ENCODE measurements around the gene ZNF516.

DNA sequence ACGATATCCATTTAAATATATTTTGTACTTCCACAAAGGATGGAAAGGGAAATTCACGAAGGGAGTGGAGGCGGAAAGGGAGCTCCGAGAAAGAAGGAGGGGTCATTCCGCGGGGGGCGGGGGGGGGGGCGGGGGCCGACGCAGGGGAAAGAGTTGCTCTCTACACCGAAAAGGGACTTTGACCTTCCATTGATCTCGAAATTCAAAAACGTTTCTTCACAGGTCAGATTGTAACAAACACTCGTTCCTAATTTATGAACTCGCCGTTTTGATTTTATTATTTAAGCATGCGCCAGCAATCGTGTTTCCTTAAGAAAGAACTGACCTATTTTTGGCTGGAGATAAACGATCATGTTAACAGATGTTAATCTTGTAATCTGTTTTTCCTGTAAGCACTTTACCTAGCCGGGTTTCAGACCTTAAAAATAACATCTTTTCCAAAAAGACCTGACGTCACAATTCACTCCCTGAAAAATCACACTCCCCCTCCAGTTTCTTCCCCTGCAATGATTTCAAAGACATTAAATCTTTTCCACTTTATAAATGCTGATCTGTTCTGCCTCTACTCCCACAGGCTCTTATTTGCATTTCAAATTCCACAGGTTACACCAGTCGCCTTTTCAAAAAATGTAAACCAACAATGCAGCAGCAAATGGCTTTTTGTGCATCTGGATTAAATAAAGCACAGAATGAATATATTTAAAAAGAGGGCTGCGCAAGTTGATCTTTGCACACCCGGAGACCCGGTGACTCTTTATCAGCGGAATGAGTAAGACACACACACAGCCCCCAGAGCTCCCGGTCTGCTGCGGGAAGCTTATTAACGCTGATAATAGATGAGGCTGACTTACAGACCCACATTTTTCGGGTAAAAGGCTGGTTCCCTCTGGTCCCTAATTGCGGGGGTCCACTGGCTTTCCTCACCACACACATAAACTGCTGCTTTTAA, 1.6 kb downstream of the ZNF516 start:
- TF ChIP-seq EZH2phosphoT487 (IDR thresholded peaks at IDR 0.05; ENCODE audit: insufficient read depth, low read depth): no peak
- TF ChIP-seq EZH2 (IDR thresholded peaks at IDR 0.05; ENCODE audit: insufficient read depth, poor library complexity, severe bottlenecking): no peak

All from GM23248 (cell line).